WTC11 (cell line): ENCODE data around the gene SLC30A3. TPM values are rescaled to one million over a fixed set of nuclear protein-coding genes. Genes with fewer than 3 reads are reported as not detected.

ENCODE experiments used
- ARID4B ChIP-seq: sonication (generic); formaldehyde crosslinking; IDR thresholded peaks from 2 replicates; pipeline ENCODE4 v1.8.0; 2023; ENCODE audit warnings: missing genetic modification reagents, mild to moderate bottlenecking, borderline replicate concordance
- CREB1 ChIP-seq: sonication (generic); formaldehyde crosslinking; IDR thresholded peaks from 2 replicates; pipeline ENCODE4 v1.8.0; 2023; ENCODE audit warnings: mild to moderate bottlenecking, missing genetic modification reagents
- FOXJ3 ChIP-seq: sonication (generic); formaldehyde crosslinking; IDR thresholded peaks from 2 replicates; pipeline ENCODE4 v1.9.0; 2021; ENCODE audit warnings: missing genetic modification reagents, mild to moderate bottlenecking, borderline replicate concordance
- FOXK1 ChIP-seq: sonication (generic); formaldehyde crosslinking; IDR thresholded peaks from 2 replicates; pipeline ENCODE4 v1.8.0; 2022; ENCODE audit warnings: mild to moderate bottlenecking, moderate library complexity, missing genetic modification reagents
- FOXP1 ChIP-seq: sonication (generic); formaldehyde crosslinking; IDR thresholded peaks from 2 replicates; pipeline ENCODE4 v1.8.0; 2022; ENCODE audit warnings: missing genetic modification reagents, mild to moderate bottlenecking, moderate library complexity, borderline replicate concordance
- GRHL2 ChIP-seq: fragments of 250-450 bp; sonication (Bioruptor Pico); IDR thresholded peaks from 2 replicates; pipeline ENCODE4 v1.8.0; 2022; ENCODE audit warnings: mild to moderate bottlenecking, moderate library complexity; ENCODE audit not compliant: insufficient replicate concordance, severe bottlenecking
- GTF2I ChIP-seq: fragments of 250-450 bp; sonication (Bioruptor Pico); conservative IDR thresholded peaks from 2 replicates; pipeline ENCODE4 v1.4.0; 2021; ENCODE audit warnings: mild to moderate bottlenecking
- JAZF1 ChIP-seq: fragments of 250-450 bp; sonication (Bioruptor Pico); IDR thresholded peaks from 2 replicates; pipeline ENCODE4 v1.9.0; 2021; ENCODE audit warnings: moderate library complexity, mild to moderate bottlenecking, inconsistent platforms
- JUN ChIP-seq: sonication (generic); formaldehyde crosslinking; IDR thresholded peaks from 2 replicates; pipeline ENCODE4 v1.8.0; 2023; ENCODE audit warnings: mild to moderate bottlenecking, missing genetic modification reagents
- MAX ChIP-seq: sonication (generic); formaldehyde crosslinking; IDR thresholded peaks from 2 replicates; pipeline ENCODE4 v1.8.0; 2022; ENCODE audit warnings: mild to moderate bottlenecking, missing genetic modification reagents
- MXD4 ChIP-seq: fragments of 250-450 bp; sonication (Bioruptor Pico); IDR thresholded peaks from 2 replicates; pipeline ENCODE4 v1.8.0; 2021; ENCODE audit warnings: mild to moderate bottlenecking, moderate library complexity, borderline replicate concordance
- OVOL2 ChIP-seq: fragments of 250-450 bp; sonication (Bioruptor Pico); IDR thresholded peaks from 2 replicates; pipeline ENCODE4 v1.9.0; 2021; ENCODE audit warnings: mild to moderate bottlenecking, borderline replicate concordance
- PREB ChIP-seq: sonication (generic); formaldehyde crosslinking; IDR thresholded peaks from 2 replicates; pipeline ENCODE4 v1.8.1; 2022; ENCODE audit warnings: mild to moderate bottlenecking, missing genetic modification reagents, moderate library complexity, borderline replicate concordance
- PRRX2 ChIP-seq: fragments of 250-450 bp; sonication (Bioruptor Pico); IDR thresholded peaks from 2 replicates; pipeline ENCODE4 v1.8.0; 2021; ENCODE audit warnings: mild to moderate bottlenecking
- RORB ChIP-seq: fragments of 250-450 bp; sonication (Bioruptor Pico); IDR thresholded peaks from 2 replicates; pipeline ENCODE4 v1.9.0; 2021; ENCODE audit warnings: mild to moderate bottlenecking
- SP1 ChIP-seq: sonication (generic); formaldehyde crosslinking; conservative IDR thresholded peaks from 2 replicates; pipeline ENCODE4 v1.8.1; 2022; ENCODE audit warnings: missing genetic modification reagents
- TCF7 ChIP-seq: sonication (generic); formaldehyde crosslinking; IDR thresholded peaks from 2 replicates; pipeline ENCODE4 v1.8.0; 2022; ENCODE audit warnings: mild to moderate bottlenecking, low read depth, missing genetic modification reagents, moderate library complexity
- TEAD1 ChIP-seq: sonication (generic); formaldehyde crosslinking; IDR thresholded peaks from 2 replicates; pipeline ENCODE4 v1.8.0; 2022; ENCODE audit warnings: mild to moderate bottlenecking, missing genetic modification reagents
- TP53 ChIP-seq: sonication (generic); formaldehyde crosslinking; IDR thresholded peaks from 2 replicates; pipeline ENCODE4 v1.8.1; 2023; ENCODE audit warnings: mild to moderate bottlenecking, missing genetic modification reagents
- ZMAT4 ChIP-seq: fragments of 250-450 bp; sonication (Bioruptor Pico); IDR thresholded peaks from 2 replicates; pipeline ENCODE4 v1.9.0; 2021; ENCODE audit warnings: mild to moderate bottlenecking
- ZNF121 ChIP-seq: sonication (generic); formaldehyde crosslinking; IDR thresholded peaks from 2 replicates; pipeline ENCODE4 v1.8.0; 2023; ENCODE audit warnings: missing genetic modification reagents
- ZNF232 ChIP-seq: sonication (generic); formaldehyde crosslinking; IDR thresholded peaks from 2 replicates; pipeline ENCODE4 v1.8.0; 2022; ENCODE audit warnings: mild to moderate bottlenecking, missing genetic modification reagents
- ZNF281 ChIP-seq: sonication (generic); formaldehyde crosslinking; IDR thresholded peaks from 2 replicates; pipeline ENCODE4 v1.8.0; 2023; ENCODE audit warnings: mild to moderate bottlenecking, missing genetic modification reagents
- ZNF396 ChIP-seq: fragments of 250-450 bp; sonication (Bioruptor Pico); IDR thresholded peaks from 2 replicates; pipeline ENCODE4 v1.8.0; 2021; ENCODE audit warnings: mild to moderate bottlenecking, moderate library complexity, borderline replicate concordance
- total RNA-seq: library from RNA; stranded (reverse); gene quantifications from 3 replicates; pipeline ENCODE4 v1.2.3, GENCODE V29; 2021
- TF ChIP-seq, protein P1 (sequence below): sonication (generic); formaldehyde crosslinking; IDR thresholded peaks from 2 replicates; pipeline ENCODE4 v1.8.0; 2023; ENCODE audit warnings: missing genetic modification reagents
- TF ChIP-seq, protein P2 (sequence below): fragments of 250-450 bp; sonication (Bioruptor Pico); IDR thresholded peaks from 2 replicates; pipeline ENCODE4 v1.8.0; 2021; ENCODE audit warnings: mild to moderate bottlenecking
- TF ChIP-seq, protein P3 (sequence below): sonication (generic); formaldehyde crosslinking; IDR thresholded peaks from 2 replicates; pipeline ENCODE4 v1.8.0; 2022; ENCODE audit warnings: mild to moderate bottlenecking, missing genetic modification reagents

The SLC30A3 gene
- total RNA-seq, 1 experiment from 2014 or later: 8.9 TPM

DNA sequence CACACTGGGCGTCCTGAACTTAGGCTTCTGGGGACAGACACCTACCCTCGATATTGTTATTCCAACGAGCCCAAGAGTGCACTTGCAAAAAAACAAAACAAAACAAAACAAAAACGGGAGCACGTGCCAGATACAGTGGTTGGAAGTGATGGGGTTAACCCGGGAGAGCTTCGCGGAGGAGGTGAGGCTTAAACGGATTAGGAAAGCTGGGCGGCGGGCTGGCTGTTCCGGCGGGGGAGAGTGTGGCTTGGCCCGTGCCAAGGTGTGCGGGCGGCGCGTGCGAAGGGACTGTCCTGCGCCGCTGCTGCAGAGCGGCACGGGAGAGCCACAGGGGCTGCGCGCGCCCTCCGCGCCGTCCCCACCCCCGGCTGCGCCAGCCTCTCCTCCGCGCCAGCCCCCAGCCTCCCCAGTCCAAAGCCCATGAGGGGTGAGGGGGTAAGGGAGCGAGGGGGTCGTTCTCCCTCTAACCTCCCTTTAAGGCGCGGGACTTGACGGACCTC, 1.5 kb upstream of the SLC30A3 start (continued):
- TF ChIP-seq ZNF281 (CRISPR knock-in tag) (no peak), MAX (peak; percentile 81), MXD4 (CRISPR knock-in tag) (no peak), ZNF232 (CRISPR knock-in tag) (no peak), SP1 (CRISPR knock-in tag) (no peak), FOXP1 (CRISPR knock-in tag) (peak; percentile 74), OVOL2 (no peak), RORB (CRISPR knock-in tag) (no peak), TP53 (peak; percentile 67; the same call in 1 of the 2 replicates), ZMAT4 (CRISPR knock-in tag) (no peak), JAZF1 (CRISPR knock-in tag) (no peak), JUN (CRISPR knock-in tag) (0 out of 2 replicates have a peak, but pooled peaks have one; percentile 43), FOXK1 (CRISPR knock-in tag) (no peak; the same call in 1 of the 2 replicates), PRRX2 (no peak), ARID4B (0 out of 2 replicates have a peak, but pooled peaks have one; percentile 26), ZNF396 (CRISPR knock-in tag) (no peak), GRHL2 (CRISPR knock-in tag) (no peak), CREB1 (no peak), TCF7 (CRISPR knock-in tag) (no peak), TEAD1 (CRISPR knock-in tag) (no peak; the same call in 1 of the 2 replicates), ZNF121 (CRISPR knock-in tag) (peak; percentile 65), PREB (no peak), FOXJ3 (CRISPR knock-in tag) (no peak), GTF2I (CRISPR knock-in tag) (no peak)
- TF ChIP-seq, protein P1, sequence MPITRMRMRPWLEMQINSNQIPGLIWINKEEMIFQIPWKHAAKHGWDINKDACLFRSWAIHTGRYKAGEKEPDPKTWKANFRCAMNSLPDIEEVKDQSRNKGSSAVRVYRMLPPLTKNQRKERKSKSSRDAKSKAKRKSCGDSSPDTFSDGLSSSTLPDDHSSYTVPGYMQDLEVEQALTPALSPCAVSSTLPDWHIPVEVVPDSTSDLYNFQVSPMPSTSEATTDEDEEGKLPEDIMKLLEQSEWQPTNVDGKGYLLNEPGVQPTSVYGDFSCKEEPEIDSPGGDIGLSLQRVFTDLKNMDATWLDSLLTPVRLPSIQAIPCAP (CRISPR knock-in tag): peak; percentile 67; the same call in 1 of the 2 replicates
- TF ChIP-seq, protein P2, sequence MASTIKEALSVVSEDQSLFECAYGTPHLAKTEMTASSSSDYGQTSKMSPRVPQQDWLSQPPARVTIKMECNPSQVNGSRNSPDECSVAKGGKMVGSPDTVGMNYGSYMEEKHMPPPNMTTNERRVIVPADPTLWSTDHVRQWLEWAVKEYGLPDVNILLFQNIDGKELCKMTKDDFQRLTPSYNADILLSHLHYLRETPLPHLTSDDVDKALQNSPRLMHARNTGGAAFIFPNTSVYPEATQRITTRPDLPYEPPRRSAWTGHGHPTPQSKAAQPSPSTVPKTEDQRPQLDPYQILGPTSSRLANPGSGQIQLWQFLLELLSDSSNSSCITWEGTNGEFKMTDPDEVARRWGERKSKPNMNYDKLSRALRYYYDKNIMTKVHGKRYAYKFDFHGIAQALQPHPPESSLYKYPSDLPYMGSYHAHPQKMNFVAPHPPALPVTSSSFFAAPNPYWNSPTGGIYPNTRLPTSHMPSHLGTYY (CRISPR knock-in tag): no peak
- TF ChIP-seq, protein P3, sequence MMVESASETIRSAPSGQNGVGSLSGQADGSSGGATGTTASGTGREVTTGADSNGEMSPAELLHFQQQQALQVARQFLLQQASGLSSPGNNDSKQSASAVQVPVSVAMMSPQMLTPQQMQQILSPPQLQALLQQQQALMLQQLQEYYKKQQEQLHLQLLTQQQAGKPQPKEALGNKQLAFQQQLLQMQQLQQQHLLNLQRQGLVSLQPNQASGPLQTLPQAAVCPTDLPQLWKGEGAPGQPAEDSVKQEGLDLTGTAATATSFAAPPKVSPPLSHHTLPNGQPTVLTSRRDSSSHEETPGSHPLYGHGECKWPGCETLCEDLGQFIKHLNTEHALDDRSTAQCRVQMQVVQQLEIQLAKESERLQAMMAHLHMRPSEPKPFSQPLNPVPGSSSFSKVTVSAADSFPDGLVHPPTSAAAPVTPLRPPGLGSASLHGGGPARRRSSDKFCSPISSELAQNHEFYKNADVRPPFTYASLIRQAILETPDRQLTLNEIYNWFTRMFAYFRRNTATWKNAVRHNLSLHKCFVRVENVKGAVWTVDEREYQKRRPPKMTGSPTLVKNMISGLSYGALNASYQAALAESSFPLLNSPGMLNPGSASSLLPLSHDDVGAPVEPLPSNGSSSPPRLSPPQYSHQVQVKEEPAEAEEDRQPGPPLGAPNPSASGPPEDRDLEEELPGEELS (CRISPR knock-in tag): peak; percentile 80
